GM12874 (cell line): Measurements from ENCODE around the gene KRTAP10-7.

Experiments
- CTCF ChIP-seq: IDR thresholded peaks from 2 replicates; pipeline ENCODE4 v1.5.1; 2011; ENCODE audit warnings: low read depth, mild to moderate bottlenecking, control low read depth, low read length, moderate library complexity; ENCODE audit not compliant: insufficient read depth

Gene KRTAP10-7

GRCh38 chr21:44632067-44632466 is 31.7 kb downstream of the KRTAP10-7 start:
- TF ChIP-seq CTCF, result no peak

- TF ChIP-seq CTCF, result no peak
Measured at GRCh38 chr21:44636209-44637017, 36.0 kb downstream of the KRTAP10-7 start.

- no peak for TF ChIP-seq CTCF
Measured at GRCh38 chr21:44637018-44637850, 36.8 kb downstream of the KRTAP10-7 start, which contains the start of gene KRTAP10-10. Gene KRTAP10-10, plus strand, starts transcription at chr21:44637356. Its CDS starts 62 bp downstream, at chr21:44637418.

GRCh38 chr21:44639331-44639655 is 38.9 kb downstream of the KRTAP10-7 start:
- no peak for TF ChIP-seq CTCF

GRCh38 chr21:44640761-44641160 is 40.4 kb downstream of the KRTAP10-7 start:
- TF ChIP-seq CTCF, result no peak

- no peak for TF ChIP-seq CTCF
Measured at GRCh38 chr21:44643741-44644310, 43.4 kb downstream of the KRTAP10-7 start.

- TF ChIP-seq CTCF, result no peak
Measured at GRCh38 chr21:44644878-44645277, 44.5 kb downstream of the KRTAP10-7 start.
